H1 (cell line): Measurements from ENCODE around the gene MIPOL1. TPM values are rescaled to one million over a fixed set of nuclear protein-coding genes. Genes with fewer than 3 reads are reported as not detected.
A peak's percentile ranks its signal among the peaks of the same experiment; 100 is the strongest.

Experiments
- CTCF ChIA-PET: fragments of 300-600 bp; sonication (Branson Sonifier 250); formaldehyde crosslinking; loops from one replicate; lab custom pipeline; 2021; ENCODE audit not compliant: partially characterized antibody; lab: Charles Lee
- POLR2A ChIA-PET: fragments of 300-600 bp; sonication (Branson Sonifier 250); formaldehyde crosslinking; loops from one replicate; lab custom pipeline; 2021; ENCODE audit warnings: inconsistent platforms; ENCODE audit not compliant: partially characterized antibody; lab: Charles Lee
- DNase-seq, 2 experiments: peaks; one replicate each; pipeline versions ENCODE4 v3.0.0 to v3.0.0-alpha.2; 2010 to 2022; ENCODE audit warnings: low spot score in 2 of 2, low read depth in 1 of 2, mixed read lengths in 1 of 2
- FAIRE-seq: peaks from 2 replicates; lab custom pipeline; 2011; peaks lifted over from hg19 to GRCh38; lab: Jason Lieb, UNC
- H2AFZ ChIP-seq: 2 replicates; pipeline ENCODE4 v1.8.1; 2012; ENCODE audit warnings: low read length, inconsistent platforms
- H2AK5ac ChIP-seq: 2 replicates; pipeline ENCODE4 v1.6.1; 2013; ENCODE audit warnings: low read depth, low read length
- H2BK120ac ChIP-seq: replicated peaks from 2 replicates; pipeline ENCODE3; 2013; ENCODE audit warnings: low read depth, low read length, inconsistent platforms
- H2BK12ac ChIP-seq: 2 replicates; pipeline ENCODE4 v1.6.1; 2013; ENCODE audit warnings: low read depth, low read length
- H2BK15ac ChIP-seq: 2 replicates; pipeline ENCODE4 v1.6.1; 2013; ENCODE audit warnings: low read length
- H2BK20ac ChIP-seq: 2 replicates; pipeline ENCODE4 v1.6.1; 2013; ENCODE audit warnings: low read length
- H2BK5ac ChIP-seq: 2 replicates; pipeline ENCODE4 v1.6.1; 2013; ENCODE audit warnings: low read depth, low read length
- H3K14ac ChIP-seq: 2 replicates; pipeline ENCODE4 v1.6.1; 2013; ENCODE audit warnings: inconsistent platforms; ENCODE audit not compliant: insufficient read length
- H3K18ac ChIP-seq: 2 replicates; pipeline ENCODE4 v1.6.1; 2013; ENCODE audit warnings: low read length; ENCODE audit errors: extremely low read depth
- H3K23ac ChIP-seq: 2 replicates; pipeline ENCODE4 v1.6.1; 2013; ENCODE audit warnings: inconsistent platforms; ENCODE audit not compliant: insufficient read length
- H3K23me2 ChIP-seq: 2 replicates; pipeline ENCODE4 v1.6.1; 2013; ENCODE audit warnings: low read depth, low read length
- H3K27ac ChIP-seq: 2 replicates; pipeline ENCODE4 v1.6.1; 2011; ENCODE audit warnings: low read depth, low read length, inconsistent platforms
- H3K27me3 ChIP-seq, 4 experiments: replicated peaks in 1 of 4; 1 replicate in 1 of 4; 2 replicates in 3 of 4; pipeline versions ENCODE4 v1.6.1 to v1.8.1; 2011 to 2013; ENCODE audit warnings: low read length in 3 of 4, mild to moderate bottlenecking in 3 of 4, inconsistent platforms in 2 of 4, mixed read lengths in 2 of 4, moderate library complexity in 1 of 4; ENCODE audit not compliant: control insufficient read depth in 3 of 4, insufficient read depth in 3 of 4; ENCODE audit errors: extremely low read depth in 1 of 4
- H3K36me3 ChIP-seq, 4 experiments: 2 replicates each; pipeline versions ENCODE4 v1.6.1 to v1.8.1; 2011 to 2013; ENCODE audit warnings: mild to moderate bottlenecking in 4 of 4, low read length in 3 of 4, moderate library complexity in 2 of 4, control low read depth in 1 of 4, inconsistent platforms in 1 of 4; ENCODE audit not compliant: insufficient read depth in 4 of 4, control insufficient read depth in 2 of 4
- H3K4ac ChIP-seq: replicated peaks from 2 replicates; pipeline ENCODE3; 2013; ENCODE audit warnings: low read length, low read depth, mixed read lengths, inconsistent platforms; ENCODE audit not compliant: insufficient read length
- H3K4me1 ChIP-seq, 4 experiments: replicated peaks in 1 of 4; 1 replicate in 1 of 4; 2 replicates in 3 of 4; pipeline versions ENCODE4 v1.6.1 to v1.8.1; 2011 to 2013; ENCODE audit warnings: low read length in 3 of 4, inconsistent platforms in 2 of 4, mixed read lengths in 1 of 4; ENCODE audit not compliant: insufficient read depth in 4 of 4, control insufficient read depth in 3 of 4
- H3K4me2 ChIP-seq, 2 experiments: 2 replicates each; pipeline versions ENCODE4 v1.6.1 to v1.8.1; 2011 to 2013; ENCODE audit warnings: low read depth in 2 of 2, low read length in 2 of 2, control low read depth in 1 of 2, inconsistent platforms in 1 of 2, mild to moderate bottlenecking in 1 of 2; ENCODE audit not compliant: insufficient read depth in 1 of 2
- H3K4me3 ChIP-seq, 4 experiments: fragments of 200-600, 300-600 bp in 1 of 4; sonication (generic), shearing (Covaris generic), sonication (Bioruptor Twin) in 1 of 4; 2 replicates each; pipeline versions ENCODE4 v1.5.1 to v1.8.1; 2011 to 2016; ENCODE audit warnings: low read length in 4 of 4, low read depth in 3 of 4, control low read depth in 2 of 4, inconsistent platforms in 2 of 4, mild to moderate bottlenecking in 2 of 4, mixed read lengths in 1 of 4, moderate library complexity in 1 of 4; ENCODE audit not compliant: insufficient read depth in 2 of 4; ENCODE audit errors: extremely low read depth in 1 of 4
- H3K56ac ChIP-seq: replicated peaks from 2 replicates; pipeline ENCODE3; 2013; ENCODE audit warnings: low read depth, mild to moderate bottlenecking, mixed read lengths, low read length, inconsistent platforms; ENCODE audit not compliant: insufficient read length
- H3K79me1 ChIP-seq: 2 replicates; pipeline ENCODE4 v1.6.1; 2013; ENCODE audit warnings: low read depth, low read length, control low read depth
- H3K79me2 ChIP-seq, 2 experiments: 2 replicates each; pipeline versions ENCODE4 v1.6.1 to v1.8.1; 2012 to 2013; ENCODE audit warnings: low read length in 2 of 2, mild to moderate bottlenecking in 2 of 2, inconsistent platforms in 1 of 2; ENCODE audit not compliant: insufficient read depth in 2 of 2, control insufficient read depth in 1 of 2
- H3K9ac ChIP-seq, 4 experiments: replicated peaks in 1 of 4; 1 replicate in 1 of 4; 2 replicates in 3 of 4; pipeline versions ENCODE4 v1.6.1 to v1.8.1; 2011 to 2013; ENCODE audit warnings: low read depth in 3 of 4, low read length in 3 of 4, control low read depth in 2 of 4, mild to moderate bottlenecking in 2 of 4, moderate library complexity in 2 of 4, inconsistent platforms in 1 of 4; ENCODE audit errors: extremely low read depth in 1 of 4
- H3K9me3 ChIP-seq, 2 experiments: 2 replicates each; pipeline versions ENCODE4 v1.6.1 to v1.8.1; 2012 to 2013; ENCODE audit warnings: mild to moderate bottlenecking in 2 of 2, moderate library complexity in 2 of 2, control low read depth in 1 of 2, inconsistent platforms in 1 of 2, low read depth in 1 of 2, low read length in 1 of 2, mixed read lengths in 1 of 2; ENCODE audit not compliant: insufficient read depth in 2 of 2
- H4K20me1 ChIP-seq, 2 experiments: replicated peaks in 1 of 2; 2 replicates each; pipeline versions ENCODE3 to v1.8.1; 2011 to 2013; ENCODE audit warnings: inconsistent platforms in 2 of 2, low read length in 2 of 2, mild to moderate bottlenecking in 1 of 2; ENCODE audit not compliant: insufficient read depth in 2 of 2, control insufficient read depth in 1 of 2
- H4K5ac ChIP-seq: 2 replicates; pipeline ENCODE4 v1.6.1; 2013; ENCODE audit warnings: low read length, low read depth, mixed read lengths, inconsistent platforms; ENCODE audit not compliant: insufficient read length
- H4K8ac ChIP-seq: 2 replicates; pipeline ENCODE4 v1.8.0; 2013; ENCODE audit warnings: mild to moderate bottlenecking, moderate library complexity, low read length, inconsistent platforms; ENCODE audit not compliant: insufficient read depth; ENCODE audit errors: extremely low read depth
- H4K91ac ChIP-seq: replicated peaks from 2 replicates; pipeline ENCODE3; 2013; ENCODE audit warnings: low read length, mixed read lengths, inconsistent platforms; ENCODE audit not compliant: insufficient read length
- CBX8 ChIP-seq: fragments of 300-800, 300-1000 bp; sonication (generic); IDR thresholded peaks from 2 replicates; pipeline ENCODE4 v1.7.1; 2016; ENCODE audit warnings: low read depth, low read length, borderline replicate concordance
- CEBPB ChIP-seq: IDR thresholded peaks from 2 replicates; pipeline ENCODE4 v1.6.1; 2012; ENCODE audit warnings: low read depth, low read length
- CTCF ChIP-seq, 3 experiments: IDR thresholded peaks; 1 replicate in 2 of 3; 2 replicates in 1 of 3; pipeline versions ENCODE4 v1.5.1 to v1.6.1; 2011; ENCODE audit warnings: low read length in 3 of 3, mild to moderate bottlenecking in 3 of 3, inconsistent platforms in 2 of 3, low read depth in 1 of 3, moderate library complexity in 1 of 3; ENCODE audit not compliant: insufficient read depth in 1 of 3; ENCODE audit errors: control extremely low read depth in 1 of 3
- EP300 ChIP-seq, 2 experiments: IDR thresholded peaks; 1 replicate in 1 of 2; 2 replicates in 1 of 2; pipeline ENCODE4 v1.6.1; 2011 to 2012; ENCODE audit warnings: low read depth in 2 of 2, low read length in 2 of 2, mild to moderate bottlenecking in 2 of 2, borderline replicate concordance in 1 of 2, inconsistent platforms in 1 of 2, moderate library complexity in 1 of 2
- FOSL1 ChIP-seq: IDR thresholded peaks from 2 replicates; pipeline ENCODE4 v1.6.1; 2011; ENCODE audit warnings: mild to moderate bottlenecking, low read depth, low read length, moderate library complexity; ENCODE audit not compliant: insufficient read depth
- JUND ChIP-seq: IDR thresholded peaks from 2 replicates; pipeline ENCODE4 v1.6.1; 2011; ENCODE audit warnings: mild to moderate bottlenecking, improper control_type of control experiment, low read length
- KDM4A ChIP-seq: IDR thresholded peaks from one replicate; pipeline ENCODE4 v1.7.1; 2012; ENCODE audit warnings: low read depth, mild to moderate bottlenecking, moderate library complexity, low read length, inconsistent platforms; ENCODE audit not compliant: severe bottlenecking
- RXRA ChIP-seq: IDR thresholded peaks from 2 replicates; pipeline ENCODE4 v1.6.1; 2011; ENCODE audit warnings: low read depth, mild to moderate bottlenecking, low read length, moderate library complexity; ENCODE audit not compliant: insufficient read depth
- SUZ12 ChIP-seq: fragments of 200-600 bp; sonication (generic); IDR thresholded peaks from 2 replicates; pipeline ENCODE4 v1.6.1; 2012; ENCODE audit warnings: mild to moderate bottlenecking, inconsistent platforms, low read length, moderate library complexity, mixed read lengths
- WGBS, 2 experiments: shearing (Covaris generic) in 1 of 2; methylation state at CpG; one replicate each; pipeline versions ENCODE4 v1.1.6 to v1.1.7; 2013 to 2015; ENCODE audit warnings: low lambda C conversion rate in 2 of 2, mixed read lengths in 2 of 2, inconsistent platforms in 1 of 2, low coverage in 1 of 2, missing lambda C conversion rate in 1 of 2; ENCODE audit not compliant: insufficient replicate concordance in 2 of 2, insufficient coverage in 1 of 2, insufficient read length in 1 of 2; ENCODE audit errors: extremely low coverage in 1 of 2, missing lambda C conversion rate in 1 of 2; 5-methylcytosine and 5-hydroxymethylcytosine counted together
- polyA plus RNA-seq, 7 experiments: library from polyadenylated mRNA; depleted of rRNA in 3 of 7; stranded (reverse) in 5 of 7; unstranded in 2 of 7; fragments of >200 nt in 5 of 7; fragments of 200-250 nt in 2 of 7; gene quantifications; 1 replicate in 5 of 7; 2 replicates in 1 of 7; 4 replicates in 1 of 7; pipeline versions ENCODE4 v1.2.1 to v1.2.3, GENCODE V29; 2011 to 2013; ENCODE audit warnings: missing spikeins in 2 of 7, mixed read lengths in 2 of 7
- total RNA-seq: library from RNA; stranded (reverse); fragmentation: NEBNext Ultra II Directional; extraction: Animal tissue kit (Norgen Biotek cat#: 25700); gene quantifications from 2 replicates; pipeline ENCODE4 v1.2.1, GENCODE V29; 2021

MIPOL1 gene
- total and polyA plus RNA-seq, 2 of the 8 experiments (the other 6 are each of a cell fraction or from before 2014, with no cell fraction given), result 2.8 to 23.9 TPM

DNA sequence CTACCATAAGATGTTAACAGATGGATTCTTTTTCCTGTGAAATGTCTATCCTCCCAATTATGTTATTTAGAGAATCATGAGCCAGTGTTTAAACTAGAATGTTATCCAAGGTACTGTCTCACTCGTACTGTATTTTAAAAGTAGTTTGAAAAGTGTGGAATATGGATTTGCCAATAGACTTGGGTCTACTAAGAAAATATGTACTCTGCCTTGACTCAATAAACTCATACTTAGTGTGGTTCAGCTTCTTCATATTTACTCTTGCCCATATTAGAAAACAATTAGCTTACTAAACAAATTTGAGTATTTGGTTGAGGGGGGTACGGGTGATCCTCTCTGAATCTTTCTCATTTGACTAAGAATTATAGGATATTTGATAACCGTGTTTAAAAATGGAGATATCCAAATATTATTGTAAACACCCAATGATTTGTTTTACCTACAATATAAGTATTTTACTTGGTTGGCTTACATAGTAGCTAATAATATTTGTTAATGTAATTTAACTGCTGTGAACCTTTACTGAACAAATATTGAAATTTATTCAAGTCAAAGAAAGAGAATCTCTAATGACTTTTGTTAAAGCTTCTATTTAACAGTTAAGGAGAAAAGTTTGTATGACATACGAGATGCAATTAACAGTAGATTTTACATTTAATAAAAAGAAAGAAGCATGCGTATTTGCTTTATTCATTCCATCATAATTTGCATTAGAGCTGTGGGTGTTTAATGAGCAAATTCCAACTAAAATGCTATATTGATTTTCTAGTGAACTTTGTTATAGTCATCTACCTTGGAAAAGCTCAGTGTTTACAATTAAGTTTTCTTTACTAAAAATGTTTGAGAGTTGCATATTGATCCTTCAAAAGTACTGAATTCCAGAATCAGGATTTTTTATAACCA lies 81.2 kb downstream of the MIPOL1 start:
- Histone ChIP-seq H3K79me2 (no peaks in the 10 kb centered on the region), H3K4ac (no peak overlapping the region), H2BK5ac (no peak overlapping the region), H2AK5ac (no peak overlapping the region), H4K91ac (no peak overlapping the region), H3K23ac (no peak overlapping the region), H3K56ac (no peak overlapping the region), H2BK20ac (no peak overlapping the region), H3K79me1 (no peaks in the 10 kb centered on the region), H3K4me3 (no peak overlapping the region), H4K20me1 (no peaks in the 10 kb centered on the region), H3K9ac (peak overlapping the region in 1 of 4 experiments; percentile 8; a peak in 1 of 7 replicates), H3K9me3 (no peaks in the 10 kb centered on the region), H2BK120ac (no peak overlapping the region), H3K4me2 (no peak overlapping the region), H4K5ac (no peak overlapping the region), H2AFZ (no peak overlapping the region), H3K36me3 (no peaks in the 10 kb centered on the region), H3K18ac (no peak overlapping the region), H3K14ac (no peak overlapping the region), H2BK15ac (no peak overlapping the region), H2BK12ac (no peak overlapping the region), H4K8ac (no peak overlapping the region), H3K4me1 (no peaks in the 10 kb centered on the region), H3K23me2 (no peaks in the 10 kb centered on the region), H3K27ac (no peak overlapping the region), H3K27me3 (no peaks in the 10 kb centered on the region)
- WGBS, 2 experiments, result 90% methylated on average over 5 of the region's 5 CpGs; no CpG with 5 or more reads in 1 of the 2 experiments
- ChIA-PET CTCF (interaction anchor here (1.5 kb wide), 1 partner anchor 10 kb away, joined by 4 read pairs; no protein-coding TSS in a partner anchor), POLR2A (no interaction called here)
- DNase-seq (no peak), FAIRE-seq (no peak)
- TF ChIP-seq KDM4A, result no peak
- no peak for TF ChIP-seq CEBPB
- no peak for TF ChIP-seq SUZ12
- TF ChIP-seq FOSL1, result no peak
- no peak for TF ChIP-seq RXRA
- TF ChIP-seq CBX8, result no peak
- TF ChIP-seq CTCF (IDR thresholded peaks at IDR 0.05; ENCODE audit: control extremely low read depth in 1 of 3, insufficient read depth in 1 of 3, low read depth in 1 of 3, low read length in 3 of 3), result no peak
- no peak for TF ChIP-seq EP300 (IDR thresholded peaks at IDR 0.05; ENCODE audit: borderline replicate concordance in 1 of 2, low read depth in 2 of 2, low read length in 2 of 2)
- TF ChIP-seq JUND, result no peak
